ENCODE measurements around the gene CYP4F22.

CYP4F22 gene

GRCh38 chr19:15508035-15508710 is at the start of gene CYP4F22:
CYP4F22 (plus strand) TSS chr19:15508525; CDS start chr19:15525337, 16,812 bp downstream.
- no peak within 1 kb of the TSS for H3K27ac ChIP-seq
- TF ChIP-seq CTCF (IDR thresholded peaks at IDR 0.05) (no peak), ZFX (IDR thresholded peaks at IDR 0.05; ENCODE audit: borderline replicate concordance) (no peak)

GRCh38 chr19:15461694-15462093 is 46.6 kb upstream of the CYP4F22 start:
- no peak for TF ChIP-seq CTCF (IDR thresholded peaks at IDR 0.05)
- no peak for TF ChIP-seq ZFX (IDR thresholded peaks at IDR 0.05; ENCODE audit: borderline replicate concordance)
- H3K27ac ChIP-seq = no peak overlapping the region

GRCh38 chr19:15463861-15464371 is 44.4 kb upstream of the CYP4F22 start:
- TF ChIP-seq ZFX (IDR thresholded peaks at IDR 0.05; ENCODE audit: borderline replicate concordance) (no peak), CTCF (IDR thresholded peaks at IDR 0.05) (no peak)
- no peak overlapping the region for H3K27ac ChIP-seq

- TF ChIP-seq ZFX (IDR thresholded peaks at IDR 0.05; ENCODE audit: borderline replicate concordance) = no peak
- H3K27ac ChIP-seq = no peak within 1 kb of the TSS
Measured at GRCh38 chr19:15464394-15465385, 43.6 kb upstream of the CYP4F22 start, which contains the start of gene RASAL3. RASAL3 (minus strand) TSS chr19:15464544; CDS start chr19:15464358, 186 bp downstream.

GRCh38 chr19:15466851-15467733 is 41.2 kb upstream of the CYP4F22 start:
- TF ChIP-seq ZFX (IDR thresholded peaks at IDR 0.05; ENCODE audit: borderline replicate concordance) (no peak), CTCF (IDR thresholded peaks at IDR 0.05) (no peak)
- no peak overlapping the region for H3K27ac ChIP-seq

- no peak overlapping the region for H3K27ac ChIP-seq
- TF ChIP-seq ZFX (IDR thresholded peaks at IDR 0.05; ENCODE audit: borderline replicate concordance) = no peak
- no peak for TF ChIP-seq CTCF (IDR thresholded peaks at IDR 0.05)
Measured at GRCh38 chr19:15467734-15468214, 40.6 kb upstream of the CYP4F22 start.
